Lung (tissue), 12 donors: ENCODE results near the gene CUBN. TPM values are rescaled to one million over a fixed set of nuclear protein-coding genes. Genes with fewer than 3 reads are reported as not detected.

Source experiments
- ATAC-seq: fragments of 200-7000 bp; cut with Tn5 transposase; one replicate; pipeline ENCODE4 v1.9.1; 2020; ENCODE audit warnings: moderate number of reproducible peaks; ENCODE audit not compliant: insufficient read depth, low FRiP score
- DNase-seq, 3 donors: peaks; one replicate each; pipeline ENCODE4 v3.0.0-alpha.2; 2013 to 2017
- H3K27ac ChIP-seq, 2 donors: one replicate each; pipeline ENCODE4 v1.5.1; 2013; ENCODE audit warnings: mild to moderate bottlenecking in 2 of 2, moderate library complexity in 2 of 2, control low read depth in 1 of 2, inconsistent platforms in 1 of 2, low read depth in 1 of 2, low read length in 1 of 2
- H3K27me3 ChIP-seq, 3 donors: one replicate each; pipeline ENCODE4 v1.5.1; 2013; ENCODE audit warnings: low read length in 2 of 3; ENCODE audit not compliant: control insufficient read depth in 3 of 3, insufficient read depth in 3 of 3
- H3K36me3 ChIP-seq, 4 donors: one replicate each; pipeline ENCODE4 v1.5.1; 2013; ENCODE audit warnings: low read length in 4 of 4, mild to moderate bottlenecking in 1 of 4, moderate library complexity in 1 of 4; ENCODE audit not compliant: control insufficient read depth in 4 of 4, insufficient read depth in 4 of 4
- H3K4me1 ChIP-seq, 5 donors: one replicate each; pipeline ENCODE4 v1.5.1; 2013; ENCODE audit warnings: low read length in 5 of 5, mild to moderate bottlenecking in 2 of 5, moderate library complexity in 1 of 5; ENCODE audit not compliant: control insufficient read depth in 5 of 5, insufficient read depth in 5 of 5
- H3K4me3 ChIP-seq: one replicate; pipeline ENCODE4 v1.5.1; 2013; ENCODE audit warnings: mild to moderate bottlenecking, control low read depth, moderate library complexity
- H3K9ac ChIP-seq, 2 donors: one replicate each; pipeline ENCODE4 v1.5.1; 2013; ENCODE audit warnings: low read length in 2 of 2, control low read depth in 1 of 2; ENCODE audit not compliant: insufficient read depth in 1 of 2
- H3K9me3 ChIP-seq, 4 donors: one replicate each; pipeline ENCODE4 v1.5.1; 2013; ENCODE audit warnings: low read length in 3 of 4, mild to moderate bottlenecking in 1 of 4, moderate library complexity in 1 of 4; ENCODE audit not compliant: control insufficient read depth in 4 of 4, insufficient read depth in 3 of 4
- CTCF ChIP-seq: IDR thresholded peaks from 2 replicates; pipeline ENCODE4 v1.5.1; 2012; ENCODE audit warnings: mild to moderate bottlenecking; ENCODE audit errors: control extremely low read depth, extremely low read depth
- WGBS, 2 donors: extraction: QIAGEN DNeasy Blood & Tissue Kit; methylation state at CpG; one replicate each; pipeline ENCODE4 v1.1.7; 2013; 5-methylcytosine and 5-hydroxymethylcytosine counted together
- polyA plus RNA-seq, 2 donors: library from polyadenylated mRNA; stranded (reverse); fragments of 200-250 nt; gene quantifications; one replicate each; pipeline ENCODE4 v1.2.1, GENCODE V29; 2013
- total RNA-seq, 2 donors: library from RNA; depleted of rRNA in 1 of 2; stranded (reverse); fragments of >200 nt in 1 of 2; gene quantifications; one replicate each; pipeline ENCODE4 v1.2.1, GENCODE V29; 2014 to 2021
- donor health status: control.
- donor health status: control.
- donor health status: Bipolar disorder and iron deficiency.
- donor health status: healthy.
- donor health status: DM: yes; HTN: yes; CAD: no.

Gene CUBN
- total and polyA plus RNA-seq, 4 donors = 0.33 to 5.1 (median 1.0) TPM

GRCh38 chr10:16811292-16811691, 318.3 kb downstream of the CUBN start:
- no peak for ATAC-seq
- no peak for TF ChIP-seq CTCF
- no peaks in the 10 kb centered on the region for H3K27me3 ChIP-seq
- no peaks in the 10 kb centered on the region for H3K9me3 ChIP-seq
- no peak overlapping the region for H3K9ac ChIP-seq
- 76 to 80% methylated on average over 3 of the region's 3 CpGs for WGBS, 2 donors
- no peak overlapping the region for H3K27ac ChIP-seq
- H3K4me3 ChIP-seq = no peak overlapping the region
- peaks cover 0 to 14% (median 0%) of the 10 kb centered on the region in 4 donors for H3K36me3 ChIP-seq
- no peak for DNase-seq
- peaks cover 0 to 15% (median 8%) of the 10 kb centered on the region in 5 donors for H3K4me1 ChIP-seq

GRCh38 chr10:16809074-16809718, 320.4 kb downstream of the CUBN start:
- Histone ChIP-seq H3K27me3 (no peaks in the 10 kb centered on the region), H3K4me3 (no peak overlapping the region), H3K4me1 (peaks cover 0 to 5% (median 0%) of the 10 kb centered on the region in 5 donors), H3K9me3 (no peaks in the 10 kb centered on the region), H3K27ac (no peak overlapping the region), H3K36me3 (peaks cover 0 to 7% (median 0%) of the 10 kb centered on the region in 4 donors), H3K9ac (no peak overlapping the region)
- DNase-seq (no peak), ATAC-seq (no peak)
- peak; percentile 34 for TF ChIP-seq CTCF
- WGBS, 2 donors = 82 to 93% methylated on average over 6 of the region's 6 CpGs

GRCh38 chr10:16804123-16804522, 325.5 kb downstream of the CUBN start:
- DNase-seq = no peak
- peaks cover 0 to under 1% (median 0%) of the 10 kb centered on the region in 4 donors for H3K36me3 ChIP-seq
- no peak overlapping the region for H3K9ac ChIP-seq
- no peak for TF ChIP-seq CTCF
- 95 to 99% methylated on average over 4 of the region's 4 CpGs for WGBS, 2 donors
- H3K4me3 ChIP-seq = no peak overlapping the region
- H3K27ac ChIP-seq = no peak overlapping the region
- H3K4me1 ChIP-seq = peaks cover 0 to 14% (median 0%) of the 10 kb centered on the region in 5 donors
- no peaks in the 10 kb centered on the region for H3K27me3 ChIP-seq
- ATAC-seq = no peak
- no peaks in the 10 kb centered on the region for H3K9me3 ChIP-seq

- no peak overlapping the region for H3K9ac ChIP-seq
- no peaks in the 10 kb centered on the region for H3K27me3 ChIP-seq
- H3K27ac ChIP-seq = no peak overlapping the region
- H3K4me1 ChIP-seq = peaks cover 0 to 17% (median 0%) of the 10 kb centered on the region in 5 donors
- 64 to 90% methylated on average over 2 of the region's 2 CpGs for WGBS, 2 donors
- ATAC-seq (no peak), DNase-seq (no peak)
- no peaks in the 10 kb centered on the region for H3K36me3 ChIP-seq
- no peak for TF ChIP-seq CTCF
- no peak overlapping the region for H3K4me3 ChIP-seq
- no peaks in the 10 kb centered on the region for H3K9me3 ChIP-seq
These were observed 326.1 kb downstream of the CUBN start for GRCh38 chr10:16803464-16803863.
